Activated T-helper 1 cell treated with Interleukin-2 at 50 U/mL for 16 hours (primary cell): Measurements from ENCODE around the gene ASB10.

ENCODE experiments used
- DNase-seq: peaks from one replicate; pipeline ENCODE4 v3.0.0-alpha.2; 2020; ENCODE audit warnings: low read depth

ASB10 gene

GRCh38 chr7:151135866-151136843, 50.9 kb downstream of the ASB10 start:
- no peak for DNase-seq

GRCh38 chr7:151135525-151135845, 51.6 kb downstream of the ASB10 start:
- DNase-seq: no peak

GRCh38 chr7:151134743-151135524, 52.1 kb downstream of the ASB10 start:
- DNase-seq: no peak

GRCh38 chr7:151133986-151134742, 52.9 kb downstream of the ASB10 start:
- DNase-seq: no peak

GRCh38 chr7:151133266-151133985, 53.6 kb downstream of the ASB10 start:
- DNase-seq: no peak

GRCh38 chr7:151132461-151133205, 54.4 kb downstream of the ASB10 start:
- no peak for DNase-seq

GRCh38 chr7:151131592-151132293, 55.3 kb downstream of the ASB10 start:
- DNase-seq: no peak

GRCh38 chr7:151131224-151131591, 55.8 kb downstream of the ASB10 start:
- no peak for DNase-seq

GRCh38 chr7:151130741-151131157, 56.3 kb downstream of the ASB10 start:
- no peak for DNase-seq

GRCh38 chr7:151129960-151130591, 57.0 kb downstream of the ASB10 start:
- DNase-seq: no peak

GRCh38 chr7:151129117-151129959, 57.7 kb downstream of the ASB10 start:
- no peak for DNase-seq

GRCh38 chr7:151128716-151129115, 58.3 kb downstream of the ASB10 start:
- no peak for DNase-seq

GRCh38 chr7:151128144-151128543, 58.9 kb downstream of the ASB10 start:
- DNase-seq: no peak

- DNase-seq: no peak
Measured at GRCh38 chr7:151126491-151127137, 60.4 kb downstream of the ASB10 start.

GRCh38 chr7:151125846-151126481, 61.1 kb downstream of the ASB10 start:
- DNase-seq: no peak
